GM19099 (cell line): ENCODE measurements around the gene PPP1R14B.

ENCODE experiments used
- POLR2A ChIP-seq: IDR thresholded peaks from 3 replicates; pipeline ENCODE4 v1.6.1; 2011; ENCODE audit warnings: low read depth; ENCODE audit not compliant: insufficient read length; ENCODE audit errors: extremely low read depth

PPP1R14B gene

GRCh38 chr11:64225608-64226506 is 20.9 kb downstream of the PPP1R14B start, which contains the start of the genes NUDT22 and TRPT1:
Gene NUDT22 (plus strand): TSS chr11:64226274. CDS start chr11:64226653, 379 bp downstream.
Gene TRPT1 (minus strand): TSS chr11:64226186. CDS start chr11:64225860, 326 bp downstream.
- TF ChIP-seq POLR2A: peak; percentile 74

GRCh38 chr11:64224891-64225607 is 21.7 kb downstream of the PPP1R14B start:
- peak; percentile 40 for TF ChIP-seq POLR2A

GRCh38 chr11:64224151-64224890 is 22.4 kb downstream of the PPP1R14B start:
- peak; percentile 44 for TF ChIP-seq POLR2A

- peak; percentile 33 for TF ChIP-seq POLR2A
These were observed 23.6 kb downstream of the PPP1R14B start for GRCh38 chr11:64223001-64223651.

- no peak for TF ChIP-seq POLR2A
These were observed 24.1 kb downstream of the PPP1R14B start for GRCh38 chr11:64222651-64223000.

- TF ChIP-seq POLR2A: no peak
These were observed 25.9 kb downstream of the PPP1R14B start for GRCh38 chr11:64220798-64221197.

- TF ChIP-seq POLR2A: no peak
These were observed 26.5 kb downstream of the PPP1R14B start for GRCh38 chr11:64220271-64220670.

- TF ChIP-seq POLR2A: no peak
These were observed 27.0 kb downstream of the PPP1R14B start for GRCh38 chr11:64219755-64220154.

GRCh38 chr11:64219354-64219684 is 27.4 kb downstream of the PPP1R14B start:
- TF ChIP-seq POLR2A: no peak

GRCh38 chr11:64218628-64219353 is 28.0 kb downstream of the PPP1R14B start:
- TF ChIP-seq POLR2A: no peak

GRCh38 chr11:64216879-64217278 is 29.9 kb downstream of the PPP1R14B start:
- no peak for TF ChIP-seq POLR2A

- no peak for TF ChIP-seq POLR2A
These were observed 35.4 kb downstream of the PPP1R14B start for GRCh38 chr11:64211181-64211872.

GRCh38 chr11:64210301-64211020 is 36.3 kb downstream of the PPP1R14B start:
- TF ChIP-seq POLR2A: no peak
